Measurements from ENCODE around the gene GP5.

GP5 gene

GRCh38 chr3:194407423-194407822 is 8.4 kb upstream of the GP5 start:
- Mint-ChIP-seq H3K4me3 (no peak overlapping the region), H3K27ac (no peak overlapping the region), H3K27me3 (no peaks in the 10 kb centered on the region), H3K4me1 (no peaks in the 10 kb centered on the region), H3K9me3 (no peaks in the 10 kb centered on the region), H3K36me3 (peaks cover 29% of the 10 kb centered on the region)
- no peak for ATAC-seq

GRCh38 chr3:194405766-194406165 is 6.7 kb upstream of the GP5 start:
- H3K27ac Mint-ChIP-seq = no peak overlapping the region
- H3K4me3 Mint-ChIP-seq = no peak overlapping the region
- ATAC-seq = no peak
- no peaks in the 10 kb centered on the region for H3K4me1 Mint-ChIP-seq
- H3K27me3 Mint-ChIP-seq = no peaks in the 10 kb centered on the region
- no peaks in the 10 kb centered on the region for H3K9me3 Mint-ChIP-seq
- H3K36me3 Mint-ChIP-seq = peaks cover 23% of the 10 kb centered on the region

- Mint-ChIP-seq H3K27ac (no peak overlapping the region), H3K9me3 (peaks cover 2% of the 10 kb centered on the region), H3K36me3 (peaks cover 23% of the 10 kb centered on the region), H3K4me3 (no peak overlapping the region), H3K4me1 (peaks cover 5% of the 10 kb centered on the region), H3K27me3 (peaks cover 9% of the 10 kb centered on the region)
- ATAC-seq = no peak
Measured at GRCh38 chr3:194404365-194405140, 5.5 kb upstream of the GP5 start.

- H3K4me1 Mint-ChIP-seq = peaks cover 26% of the 10 kb centered on the region
- ATAC-seq = peak; percentile 34
Measured at GRCh38 chr3:194401868-194402329, 2.8 kb upstream of the GP5 start.

GRCh38 chr3:194401346-194401745 is 2.3 kb upstream of the GP5 start:
- Mint-ChIP-seq H3K27ac (no peak overlapping the region), H3K9me3 (peaks cover 2% of the 10 kb centered on the region), H3K4me1 (peaks cover 29% of the 10 kb centered on the region), H3K27me3 (peaks cover 36% of the 10 kb centered on the region), H3K36me3 (peaks cover 14% of the 10 kb centered on the region), H3K4me3 (no peak overlapping the region)
- no peak for ATAC-seq

More at GRCh38 chr3:194401868-194402329, 2.8 kb upstream of the GP5 start:
- H3K36me3 Mint-ChIP-seq = peaks cover 14% of the 10 kb centered on the region
- H3K27ac Mint-ChIP-seq = no peak overlapping the region
- peaks cover 2% of the 10 kb centered on the region for H3K9me3 Mint-ChIP-seq
- H3K4me3 Mint-ChIP-seq = no peak overlapping the region
- H3K27me3 Mint-ChIP-seq = peaks cover 31% of the 10 kb centered on the region

- no peak for ATAC-seq
- H3K36me3 Mint-ChIP-seq = peaks cover 6% of the 10 kb centered on the region
- H3K9me3 Mint-ChIP-seq = peaks cover 2% of the 10 kb centered on the region
- peaks cover 41% of the 10 kb centered on the region for H3K4me1 Mint-ChIP-seq
- H3K4me3 Mint-ChIP-seq = no peak overlapping the region
- H3K27ac Mint-ChIP-seq = no peak overlapping the region
- peaks cover 50% of the 10 kb centered on the region for H3K27me3 Mint-ChIP-seq
Measured at GRCh38 chr3:194399874-194400411, 877 bp upstream of the GP5 start.

GRCh38 chr3:194397757-194398312 is 1.2 kb downstream of the GP5 start:
- Mint-ChIP-seq H3K4me1 (peaks cover 41% of the 10 kb centered on the region), H3K4me3 (peak overlapping the region; percentile 66)
- peak; percentile 17 for ATAC-seq

GRCh38 chr3:194396859-194397756 is 2.0 kb downstream of the GP5 start:
- Mint-ChIP-seq H3K27me3 (peaks cover 56% of the 10 kb centered on the region), H3K4me3 (peak overlapping the region; percentile 66), H3K27ac (no peak overlapping the region), H3K9me3 (peaks cover 2% of the 10 kb centered on the region), H3K36me3 (no peaks in the 10 kb centered on the region), H3K4me1 (peaks cover 41% of the 10 kb centered on the region)
- peak; percentile 53 for ATAC-seq

More at GRCh38 chr3:194397757-194398312, 1.2 kb downstream of the GP5 start:
- Mint-ChIP-seq H3K27ac (no peak overlapping the region), H3K9me3 (peaks cover 2% of the 10 kb centered on the region), H3K27me3 (peaks cover 56% of the 10 kb centered on the region), H3K36me3 (no peaks in the 10 kb centered on the region)

GRCh38 chr3:194396539-194396858 is 2.6 kb downstream of the GP5 start:
- Mint-ChIP-seq H3K4me1 (peaks cover 41% of the 10 kb centered on the region), H3K27ac (no peak overlapping the region), H3K27me3 (peaks cover 56% of the 10 kb centered on the region), H3K9me3 (peaks cover 2% of the 10 kb centered on the region), H3K36me3 (no peaks in the 10 kb centered on the region), H3K4me3 (peak overlapping the region; percentile 60)
- no peak for ATAC-seq

GRCh38 chr3:194395778-194396538 is 3.1 kb downstream of the GP5 start:
- Mint-ChIP-seq H3K4me3 (peak overlapping the region; percentile 60), H3K27me3 (peaks cover 57% of the 10 kb centered on the region), H3K36me3 (no peaks in the 10 kb centered on the region), H3K4me1 (peaks cover 41% of the 10 kb centered on the region), H3K9me3 (peaks cover 4% of the 10 kb centered on the region), H3K27ac (no peak overlapping the region)
- ATAC-seq = peak; percentile 46

GRCh38 chr3:194395212-194395611 is 3.9 kb downstream of the GP5 start:
- H3K9me3 Mint-ChIP-seq = peaks cover 10% of the 10 kb centered on the region
- H3K36me3 Mint-ChIP-seq = no peaks in the 10 kb centered on the region
- no peak overlapping the region for H3K4me3 Mint-ChIP-seq
- H3K27me3 Mint-ChIP-seq = peaks cover 62% of the 10 kb centered on the region
- no peak overlapping the region for H3K27ac Mint-ChIP-seq
- H3K4me1 Mint-ChIP-seq = peaks cover 40% of the 10 kb centered on the region
- no peak for ATAC-seq

- peaks cover 8% of the 10 kb centered on the region for H3K9me3 Mint-ChIP-seq
- ATAC-seq = no peak
- H3K27ac Mint-ChIP-seq = no peak overlapping the region
- H3K4me3 Mint-ChIP-seq = no peak overlapping the region
- peaks cover 41% of the 10 kb centered on the region for H3K27me3 Mint-ChIP-seq
- H3K4me1 Mint-ChIP-seq = peaks cover 22% of the 10 kb centered on the region
- no peaks in the 10 kb centered on the region for H3K36me3 Mint-ChIP-seq
Measured at GRCh38 chr3:194392576-194392975, 6.5 kb downstream of the GP5 start.

GRCh38 chr3:194390835-194391234 is 8.2 kb downstream of the GP5 start:
- Mint-ChIP-seq H3K9me3 (peaks cover 8% of the 10 kb centered on the region), H3K27me3 (peaks cover 25% of the 10 kb centered on the region), H3K36me3 (no peaks in the 10 kb centered on the region), H3K4me1 (peaks cover 6% of the 10 kb centered on the region), H3K27ac (no peak overlapping the region), H3K4me3 (no peak overlapping the region)
- ATAC-seq = no peak

GRCh38 chr3:194389269-194389668 is 9.8 kb downstream of the GP5 start:
- no peaks in the 10 kb centered on the region for H3K36me3 Mint-ChIP-seq
- H3K4me1 Mint-ChIP-seq = no peaks in the 10 kb centered on the region
- peaks cover 20% of the 10 kb centered on the region for H3K27me3 Mint-ChIP-seq
- peaks cover 8% of the 10 kb centered on the region for H3K9me3 Mint-ChIP-seq
- no peak overlapping the region for H3K4me3 Mint-ChIP-seq
- no peak for ATAC-seq
- H3K27ac Mint-ChIP-seq = no peak overlapping the region

Measured in stimulated activated memory B cell treated with anti-CD40 and anti-IgM and Interleukin-4, amounts not matched to agents 10 μg/mL and 1 μg/mL and 100 μg/mL, for 72 hours (primary cell).